Lower lobe of right lung (tissue), 2 donors: ENCODE measurements around the gene RHBDL1. TPM values are rescaled to one million over a fixed set of nuclear protein-coding genes. Genes with fewer than 3 reads are reported as not detected.

Experiments
- ATAC-seq, 2 donors: fragments of 200-7000 bp; cut with Tn5 transposase; one replicate each; pipeline ENCODE4 v1.9.1; 2020 to 2022; ENCODE audit warnings: mild to moderate bottlenecking in 2 of 2, moderate library complexity in 2 of 2
- DNase-seq: peaks from one replicate; pipeline ENCODE4 v3.0.0-alpha.2; 2020
- H3K27ac ChIP-seq: fragments of 200-600 bp; one replicate; pipeline ENCODE4 v1.8.0; 2022
- H3K27me3 ChIP-seq: fragments of 200-600 bp; one replicate; pipeline ENCODE4 v1.8.0; 2022; ENCODE audit warnings: low read depth
- H3K36me3 ChIP-seq: fragments of 200-600 bp; one replicate; pipeline ENCODE4 v1.8.0; 2022; ENCODE audit warnings: mild to moderate bottlenecking
- H3K4me1 ChIP-seq: fragments of 200-600 bp; one replicate; pipeline ENCODE4 v1.8.0; 2022
- H3K4me3 ChIP-seq: fragments of 200-600 bp; one replicate; pipeline ENCODE4 v1.8.0; 2022; ENCODE audit warnings: mild to moderate bottlenecking
- H3K9me3 ChIP-seq: fragments of 200-600 bp; one replicate; pipeline ENCODE4 v1.8.0; 2022
- CTCF ChIP-seq: fragments of 200-600 bp; IDR thresholded peaks from one replicate; pipeline ENCODE4 v1.8.0; 2022; ENCODE audit warnings: antibody characterized with exemption, mild to moderate bottlenecking
- intact Hi-C: fragments of 100-400 bp; cut with DNase I; formaldehyde crosslinking; loops from one replicate; pipeline ENCODE4 v1.11.0; 2022
- total RNA-seq: library from RNA; stranded (reverse); fragmentation: NEBNext Ultra II Directional; extraction: Animal tissue kit (Norgen Biotek cat#: 25700); gene quantifications from one replicate; pipeline ENCODE4 v1.2.1, GENCODE V29; 2021
- donor health status: DM: no; HTN: yes; CAD: no; lungs with severe emphysema.

RHBDL1 gene
- total RNA-seq, 1 donor from 2014 or later, result 2.0 TPM

DNA sequence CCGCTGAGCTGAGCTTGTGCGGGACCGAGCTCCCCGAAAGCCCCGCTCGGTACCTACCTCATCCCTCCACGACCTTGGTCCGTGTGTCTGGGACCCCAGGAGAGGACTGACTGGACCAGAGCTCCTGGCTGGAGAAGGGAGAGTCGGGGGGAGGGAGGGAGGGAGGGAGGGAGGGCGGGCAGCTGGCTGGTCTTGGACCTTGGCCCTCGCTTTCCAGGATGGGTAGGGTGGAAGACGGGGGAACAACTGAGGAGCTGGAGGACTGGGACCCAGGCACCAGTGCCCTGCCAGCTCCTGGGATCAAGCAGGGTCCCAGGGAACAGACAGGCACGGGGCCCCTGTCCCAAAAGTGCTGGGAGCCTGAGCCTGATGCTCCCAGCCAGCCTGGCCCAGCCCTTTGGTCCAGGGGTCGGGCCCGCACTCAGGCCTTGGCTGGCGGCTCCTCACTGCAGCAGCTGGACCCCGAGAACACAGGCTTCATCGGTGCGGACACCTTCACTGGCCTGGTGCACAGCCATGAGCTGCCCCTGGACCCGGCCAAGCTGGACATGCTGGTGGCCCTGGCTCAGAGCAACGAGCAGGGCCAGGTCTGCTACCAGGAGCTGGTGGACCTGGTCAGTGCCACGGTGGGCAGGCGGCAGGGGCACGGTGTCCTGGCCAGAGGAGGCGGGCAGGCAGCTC, 553 bp downstream of the RHBDL1 start:
- H3K9me3 ChIP-seq, result no peaks in the 10 kb centered on the region
- H3K27ac ChIP-seq, result no peak overlapping the region
- H3K4me1 ChIP-seq, result peaks cover 23% of the 10 kb centered on the region
- ATAC-seq (no peak), DNase-seq (no peak)
- TF ChIP-seq CTCF, result no peak
- peaks cover 11% of the 10 kb centered on the region for H3K27me3 ChIP-seq
- intact Hi-C loops, result no loop called here
- peak overlapping the region; percentile 41 for H3K4me3 ChIP-seq
- H3K36me3 ChIP-seq, result peaks cover 31% of the 10 kb centered on the region

DNA sequence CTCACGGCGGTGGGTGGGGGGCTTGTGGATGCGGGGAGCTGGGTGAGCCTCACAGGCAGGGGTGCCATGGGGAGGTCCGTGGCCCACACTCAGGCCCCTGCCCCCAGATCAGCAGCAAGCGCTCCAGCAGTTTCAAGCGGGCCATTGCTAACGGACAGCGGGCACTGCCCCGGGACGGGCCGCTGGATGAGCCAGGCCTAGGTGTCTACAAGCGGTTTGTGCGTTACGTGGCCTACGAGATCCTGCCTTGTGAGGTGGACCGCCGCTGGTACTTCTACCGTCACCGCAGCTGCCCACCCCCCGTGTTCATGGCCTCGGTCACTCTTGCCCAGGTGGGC, 1.1 kb downstream of the RHBDL1 start:
- Histone ChIP-seq H3K4me3 (no peak overlapping the region), H3K27ac (no peak overlapping the region), H3K27me3 (peaks cover 11% of the 10 kb centered on the region), H3K36me3 (peaks cover 29% of the 10 kb centered on the region), H3K4me1 (peaks cover 28% of the 10 kb centered on the region), H3K9me3 (no peaks in the 10 kb centered on the region)
- no peak for TF ChIP-seq CTCF
- intact Hi-C loops, result no loop called here
- DNase-seq (no peak), ATAC-seq (no peak)

- peak overlapping the region; percentile 19 for H3K4me3 ChIP-seq
- ATAC-seq (no peak), DNase-seq (peak; percentile 83)
- peaks cover 29% of the 10 kb centered on the region for H3K36me3 ChIP-seq
- no peaks in the 10 kb centered on the region for H3K9me3 ChIP-seq
- intact Hi-C loops, result no loop called here
- peaks cover 11% of the 10 kb centered on the region for H3K27me3 ChIP-seq
- TF ChIP-seq CTCF, result no peak
- H3K27ac ChIP-seq, result no peak overlapping the region
- peaks cover 32% of the 10 kb centered on the region for H3K4me1 ChIP-seq
Measured at GRCh38 chr16:676913-677312, 1.4 kb downstream of the RHBDL1 start.

DNA sequence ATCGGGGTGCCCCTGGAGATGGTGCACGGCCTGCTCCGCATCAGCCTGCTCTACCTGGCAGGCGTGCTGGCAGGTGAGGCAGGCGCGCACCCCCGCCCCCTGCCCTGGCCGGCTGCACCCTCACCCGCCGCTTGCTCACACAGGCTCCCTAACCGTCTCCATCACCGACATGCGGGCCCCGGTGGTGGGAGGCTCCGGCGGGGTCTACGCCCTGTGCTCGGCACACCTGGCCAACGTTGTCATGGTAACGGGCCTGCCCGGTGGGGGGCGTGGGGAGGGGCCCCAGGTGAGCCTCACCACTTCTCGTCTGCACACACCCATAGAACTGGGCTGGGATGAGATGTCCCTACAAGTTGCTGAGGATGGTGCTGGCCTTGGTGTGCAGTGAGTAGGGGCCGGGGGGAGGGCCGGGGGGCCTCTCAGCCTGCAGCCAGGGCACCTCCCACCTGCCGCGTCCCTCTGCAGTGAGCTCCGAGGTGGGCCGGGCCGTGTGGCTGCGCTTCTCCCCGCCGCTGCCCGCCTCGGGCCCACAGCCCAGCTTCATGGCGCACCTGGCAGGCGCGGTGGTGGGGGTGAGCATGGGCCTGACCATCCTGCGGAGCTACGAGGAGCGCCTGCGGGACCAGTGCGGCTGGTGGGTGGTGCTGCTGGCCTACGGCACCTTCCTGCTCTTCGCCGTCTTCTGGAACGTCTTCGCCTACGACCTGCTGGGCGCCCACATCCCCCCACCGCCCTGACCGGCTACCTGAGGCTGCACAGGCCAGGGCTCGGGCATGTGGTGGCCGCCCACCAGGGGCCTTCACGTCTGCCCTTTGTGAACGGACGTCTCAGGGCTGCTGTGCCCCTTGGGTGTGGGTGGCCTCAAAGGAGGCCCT, 2.1 kb downstream of the RHBDL1 start:
- DNase-seq (no peak), ATAC-seq (no peak)
- intact Hi-C loops, result no loop called here

More for the DNA sequence above, 2.1 kb downstream of the RHBDL1 start:
- peaks cover 11% of the 10 kb centered on the region for H3K27me3 ChIP-seq
- TF ChIP-seq CTCF, result no peak
- no peaks in the 10 kb centered on the region for H3K9me3 ChIP-seq
- H3K4me1 ChIP-seq, result peaks cover 38% of the 10 kb centered on the region
- H3K4me3 ChIP-seq, result peak overlapping the region; percentile 19
- no peak overlapping the region for H3K27ac ChIP-seq
- peaks cover 29% of the 10 kb centered on the region for H3K36me3 ChIP-seq
